Measurements from ENCODE around the gene LACTBL1.
A peak's percentile ranks its signal among the peaks of the same experiment; 100 is the strongest.
"Not testable (repeated sequence)": the region's sequence is repeated elsewhere in the genome, so short reads cannot be mapped to it uniquely, and the experiment has no call there.

The LACTBL1 gene

GRCh38 chr1:22972760-22973159, at the start of gene LACTBL1:
LACTBL1 (minus strand) TSS chr1:22972866; CDS start chr1:22972316, 550 bp downstream.
- no peak for DNase-seq (ENCODE audit: low read depth in 2 of 2)

GRCh38 chr1:23021834-23022233, 49.2 kb upstream of the LACTBL1 start:
- DNase-seq (ENCODE audit: low read depth in 2 of 2) = no peak

- no peak for DNase-seq (ENCODE audit: low read depth in 2 of 2)
These were observed 48.2 kb upstream of the LACTBL1 start for GRCh38 chr1:23020706-23021405.

GRCh38 chr1:23019863-23020625, 47.4 kb upstream of the LACTBL1 start:
- peak in 1 of 2 donors; percentile 2 for DNase-seq (ENCODE audit: low read depth in 2 of 2)

GRCh38 chr1:23019094-23019862, 46.6 kb upstream of the LACTBL1 start, which contains the start of gene KDM1A:
KDM1A (plus strand) TSS chr1:23019468; CDS start chr1:23019597, 129 bp downstream.
- peak; percentile 91 to 94 for DNase-seq (ENCODE audit: low read depth in 2 of 2)

GRCh38 chr1:23018661-23019093, 46.0 kb upstream of the LACTBL1 start:
- DNase-seq (ENCODE audit: low read depth in 2 of 2) = no peak

- no peak for DNase-seq (ENCODE audit: low read depth in 2 of 2)
These were observed 41.0 kb upstream of the LACTBL1 start for GRCh38 chr1:23013657-23014056.

- DNase-seq (ENCODE audit: low read depth in 2 of 2) = not testable (repeated sequence)
These were observed 37.4 kb upstream of the LACTBL1 start for GRCh38 chr1:23010025-23010424.

GRCh38 chr1:23008901-23009300, 36.2 kb upstream of the LACTBL1 start:
- DNase-seq (ENCODE audit: low read depth in 2 of 2) = no peak

- no peak for DNase-seq (ENCODE audit: low read depth in 2 of 2)
These were observed 34.4 kb upstream of the LACTBL1 start for GRCh38 chr1:23007106-23007505.

GRCh38 chr1:23004769-23005168, 32.1 kb upstream of the LACTBL1 start:
- DNase-seq (ENCODE audit: low read depth in 2 of 2) = not testable (repeated sequence)

- DNase-seq (ENCODE audit: low read depth in 2 of 2) = no peak
These were observed 31.4 kb upstream of the LACTBL1 start for GRCh38 chr1:23004112-23004511.

GRCh38 chr1:23002218-23002617, 29.6 kb upstream of the LACTBL1 start:
- not testable (repeated sequence) for DNase-seq (ENCODE audit: low read depth in 2 of 2)

- DNase-seq (ENCODE audit: low read depth in 2 of 2) = not testable (repeated sequence)
These were observed 27.5 kb upstream of the LACTBL1 start for GRCh38 chr1:23000133-23000532.

GRCh38 chr1:22997528-22997927, 24.9 kb upstream of the LACTBL1 start:
- DNase-seq (ENCODE audit: low read depth in 2 of 2) = not testable (repeated sequence)

- DNase-seq (ENCODE audit: low read depth in 2 of 2) = no peak
These were observed 23.1 kb upstream of the LACTBL1 start for GRCh38 chr1:22995774-22996173.

- not testable (repeated sequence) for DNase-seq (ENCODE audit: low read depth in 2 of 2)
These were observed 20.6 kb upstream of the LACTBL1 start for GRCh38 chr1:22993220-22993795.

- DNase-seq (ENCODE audit: low read depth in 2 of 2) = not testable (repeated sequence)
These were observed 19.7 kb upstream of the LACTBL1 start for GRCh38 chr1:22992384-22992783.

GRCh38 chr1:22983944-22984343, 11.3 kb upstream of the LACTBL1 start:
- DNase-seq (ENCODE audit: low read depth in 2 of 2) = no peak

GRCh38 chr1:22980471-22980790, 7.8 kb upstream of the LACTBL1 start:
- DNase-seq (ENCODE audit: low read depth in 2 of 2) = not testable (repeated sequence)

- no peak for DNase-seq (ENCODE audit: low read depth in 2 of 2)
These were observed 5.6 kb upstream of the LACTBL1 start for GRCh38 chr1:22978299-22978698.
